Cardiac fibroblast (primary cell): ENCODE results near the gene PDE6A.

Experiments
- DNase-seq, 2 donors: peaks; one replicate each; pipeline versions ENCODE4 v3.0.0 to v3.0.0-alpha.2; 2010; ENCODE audit warnings: low read depth in 2 of 2
- H3K4me3 ChIP-seq, 2 donors: replicated peaks in 1 of 2; 1 replicate in 1 of 2; 2 replicates in 1 of 2; pipeline ENCODE4 v1.5.1; 2011; ENCODE audit warnings: low read depth in 2 of 2, low read length in 2 of 2, mild to moderate bottlenecking in 2 of 2, moderate library complexity in 1 of 2
- TF ChIP-seq, protein P1 (sequence below): IDR thresholded peaks from one replicate; pipeline ENCODE4 v1.5.1; 2011; ENCODE audit warnings: low read depth, mild to moderate bottlenecking, low read length, inconsistent platforms

PDE6A gene

DNA sequence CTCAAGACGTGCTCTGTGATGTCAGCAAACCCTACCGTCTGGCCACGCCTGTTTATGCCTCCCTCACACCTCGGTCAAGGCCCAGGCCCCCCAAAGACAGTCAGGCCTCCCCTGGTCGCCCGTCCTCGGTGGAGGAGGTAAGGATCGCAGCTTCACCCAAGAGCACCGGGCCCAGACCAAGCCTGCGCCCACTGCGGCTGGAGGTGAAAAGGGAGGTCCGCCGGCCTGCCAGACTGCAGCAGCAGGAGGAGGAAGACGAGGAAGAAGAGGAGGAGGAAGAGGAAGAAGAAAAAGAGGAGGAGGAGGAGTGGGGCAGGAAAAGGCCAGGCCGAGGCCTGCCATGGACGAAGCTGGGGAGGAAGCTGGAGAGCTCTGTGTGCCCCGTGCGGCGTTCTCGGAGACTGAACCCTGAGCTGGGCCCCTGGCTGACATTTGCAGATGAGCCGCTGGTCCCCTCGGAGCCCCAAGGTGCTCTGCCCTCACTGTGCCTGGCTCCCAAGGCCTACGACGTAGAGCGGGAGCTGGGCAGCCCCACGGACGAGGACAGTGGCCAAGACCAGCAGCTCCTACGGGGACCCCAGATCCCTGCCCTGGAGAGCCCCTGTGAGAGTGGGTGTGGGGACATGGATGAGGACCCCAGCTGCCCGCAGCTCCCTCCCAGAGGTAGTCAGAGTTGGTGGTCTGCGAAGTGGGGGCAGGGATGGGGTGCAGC lies 111.3 kb downstream of the PDE6A start:
- DNase-seq, result no peak
- TF ChIP-seq, protein P1, sequence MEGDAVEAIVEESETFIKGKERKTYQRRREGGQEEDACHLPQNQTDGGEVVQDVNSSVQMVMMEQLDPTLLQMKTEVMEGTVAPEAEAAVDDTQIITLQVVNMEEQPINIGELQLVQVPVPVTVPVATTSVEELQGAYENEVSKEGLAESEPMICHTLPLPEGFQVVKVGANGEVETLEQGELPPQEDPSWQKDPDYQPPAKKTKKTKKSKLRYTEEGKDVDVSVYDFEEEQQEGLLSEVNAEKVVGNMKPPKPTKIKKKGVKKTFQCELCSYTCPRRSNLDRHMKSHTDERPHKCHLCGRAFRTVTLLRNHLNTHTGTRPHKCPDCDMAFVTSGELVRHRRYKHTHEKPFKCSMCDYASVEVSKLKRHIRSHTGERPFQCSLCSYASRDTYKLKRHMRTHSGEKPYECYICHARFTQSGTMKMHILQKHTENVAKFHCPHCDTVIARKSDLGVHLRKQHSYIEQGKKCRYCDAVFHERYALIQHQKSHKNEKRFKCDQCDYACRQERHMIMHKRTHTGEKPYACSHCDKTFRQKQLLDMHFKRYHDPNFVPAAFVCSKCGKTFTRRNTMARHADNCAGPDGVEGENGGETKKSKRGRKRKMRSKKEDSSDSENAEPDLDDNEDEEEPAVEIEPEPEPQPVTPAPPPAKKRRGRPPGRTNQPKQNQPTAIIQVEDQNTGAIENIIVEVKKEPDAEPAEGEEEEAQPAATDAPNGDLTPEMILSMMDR, result no peak

DNA sequence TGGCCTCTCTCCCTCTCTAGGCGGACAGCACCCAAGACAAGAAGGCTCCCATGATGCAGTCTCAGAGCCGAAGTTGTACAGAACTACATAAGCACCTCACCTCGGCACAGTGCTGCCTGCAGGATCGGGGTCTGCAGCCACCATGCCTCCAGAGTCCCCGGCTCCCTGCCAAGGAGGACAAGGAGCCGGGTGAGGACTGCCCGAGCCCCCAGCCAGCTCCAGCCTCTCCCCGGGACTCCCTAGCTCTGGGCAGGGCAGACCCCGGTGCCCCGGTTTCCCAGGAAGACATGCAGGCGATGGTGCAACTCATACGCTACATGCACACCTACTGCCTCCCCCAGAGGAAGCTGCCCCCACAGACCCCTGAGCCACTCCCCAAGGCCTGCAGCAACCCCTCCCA lies 112.0 kb downstream of the PDE6A start:
- TF ChIP-seq, protein P1, result no peak
- DNase-seq, result no peak
- no peak overlapping the region for H3K4me3 ChIP-seq

More for the DNA sequence above, 111.3 kb downstream of the PDE6A start:
- H3K4me3 ChIP-seq, result no peak overlapping the region

DNA sequence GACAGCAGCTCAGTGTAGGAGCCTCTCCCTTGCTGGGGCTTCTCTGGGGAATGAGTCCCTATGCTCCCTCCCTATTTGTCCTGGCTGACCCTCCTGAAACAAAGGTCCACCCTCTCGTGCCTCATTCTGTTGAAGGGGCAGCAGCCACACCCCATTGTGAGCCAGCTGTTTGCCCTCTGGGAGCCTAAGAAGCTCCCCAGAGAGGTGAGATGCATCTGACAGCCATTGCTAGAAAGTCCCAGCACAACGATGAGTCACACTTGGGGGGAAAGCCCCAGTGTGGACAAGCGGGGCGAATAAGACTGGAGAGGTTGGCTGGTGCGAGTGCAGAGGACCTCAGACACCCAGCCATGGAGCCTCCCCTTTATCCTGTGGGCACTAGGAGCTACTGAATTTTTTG lies 113.1 kb downstream of the PDE6A start:
- no peak overlapping the region for H3K4me3 ChIP-seq
- TF ChIP-seq, protein P1, result no peak
- DNase-seq, result peak in 1 of 2 donors; percentile 81

DNA sequence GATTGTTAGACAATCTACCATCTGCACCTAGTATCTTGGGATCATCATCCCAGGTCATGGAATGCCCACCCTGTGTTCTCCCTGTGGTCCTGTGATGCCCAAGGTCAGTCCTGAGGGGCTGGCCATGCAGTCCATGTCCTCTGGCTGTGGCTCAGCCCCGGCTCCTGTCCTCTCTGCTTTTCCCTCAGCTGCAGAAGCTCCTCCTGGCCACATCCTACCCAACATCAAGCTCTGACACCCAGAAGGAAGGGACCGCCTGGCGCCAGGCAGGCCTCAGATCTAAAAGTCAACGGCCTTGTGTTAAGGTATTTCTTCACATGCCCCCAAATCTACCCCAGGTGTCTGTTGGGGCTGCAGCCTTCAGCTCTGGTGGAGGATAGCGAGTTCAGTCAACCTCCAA lies 114.0 kb downstream of the PDE6A start:
- no peak for DNase-seq
- TF ChIP-seq, protein P1, result no peak
- H3K4me3 ChIP-seq, result no peak overlapping the region

DNA sequence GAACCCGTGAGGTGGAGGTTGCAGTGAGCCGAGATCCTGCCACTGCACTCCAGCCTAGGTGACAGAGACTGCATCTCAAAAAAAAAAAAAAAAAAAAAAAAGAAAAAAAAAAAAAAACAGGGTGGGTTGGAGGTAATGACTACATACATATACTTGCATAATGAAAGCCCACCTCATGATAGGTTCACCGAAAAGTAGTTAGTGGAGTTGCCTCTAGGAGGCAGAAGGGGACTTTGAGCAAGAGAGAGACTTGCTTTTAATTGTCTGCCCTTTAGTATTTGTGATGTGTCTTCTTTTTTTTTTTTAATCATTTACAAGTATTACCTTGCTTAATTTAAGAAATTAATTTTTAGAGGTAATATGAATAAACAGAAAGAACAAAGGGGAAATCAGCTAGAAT lies 114.6 kb downstream of the PDE6A start:
- TF ChIP-seq, protein P1, result peak; percentile 20
- H3K4me3 ChIP-seq, result no peak overlapping the region
- DNase-seq, result peak in 1 of 2 donors; percentile 27

DNA sequence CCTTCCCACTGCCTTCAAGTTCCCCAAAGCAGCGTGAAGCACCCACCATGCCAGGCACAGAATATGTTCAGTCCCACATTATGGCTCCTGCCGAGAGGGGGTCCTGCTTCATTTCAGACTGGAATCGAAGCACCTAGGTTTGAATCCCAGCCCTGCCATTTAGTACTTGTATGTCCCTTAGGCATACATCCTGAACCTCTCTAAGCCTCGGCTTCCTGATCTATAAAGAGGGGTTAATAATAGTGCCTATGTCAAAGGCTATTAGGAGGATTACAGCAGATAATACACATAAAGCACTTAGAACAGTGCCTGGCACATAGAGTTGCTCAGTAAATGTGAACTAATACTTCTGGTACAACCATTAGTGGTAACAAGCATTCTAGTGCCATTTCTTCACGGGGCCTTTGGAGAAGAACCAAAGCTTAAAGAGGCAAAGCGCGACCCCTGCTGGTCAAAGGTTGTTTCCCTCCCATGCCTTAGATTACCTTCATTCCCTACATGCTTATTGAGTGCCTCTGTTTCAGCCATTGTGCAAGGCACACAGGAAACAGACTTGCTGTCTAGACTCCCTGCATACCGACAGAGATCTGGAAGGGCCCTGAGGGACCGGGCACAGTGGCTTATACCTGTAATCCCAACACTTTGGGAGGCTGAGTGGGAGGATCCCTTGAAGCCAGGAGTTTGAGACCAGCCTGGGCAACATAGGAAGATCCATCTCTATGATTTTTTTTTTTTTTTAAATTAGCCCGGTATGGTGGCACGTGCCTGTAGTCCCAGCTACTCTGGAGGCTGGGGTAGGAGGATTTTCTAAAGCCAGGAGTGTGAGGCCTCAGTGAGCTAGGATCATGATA lies 116.2 kb downstream of the PDE6A start:
- H3K4me3 ChIP-seq, result no peak overlapping the region
- TF ChIP-seq, protein P1, result peak; percentile 87
- DNase-seq, result peak; percentile 96 to 98
